Measurements from ENCODE around the gene ZNF155.
"Not testable (repeated sequence)": the region's sequence is repeated elsewhere in the genome, so short reads cannot be mapped to it uniquely, and the experiment has no call there.

Gene ZNF155

GRCh38 chr19:43983912-43984686, at the start of gene ZNF155:
Gene ZNF155 (plus strand): TSS chr19:43984188. CDS start chr19:43988544, 4,356 bp downstream.
- peak; percentile 99 for DNase-seq (ENCODE audit: low spot score)

- DNase-seq (ENCODE audit: low spot score) = peak; percentile 95
Measured at GRCh38 chr19:43934985-43935708, 48.8 kb upstream of the ZNF155 start, which contains the start of gene ZNF45. Gene ZNF45 (minus strand): TSS chr19:43935282. CDS start chr19:43922185, 13,097 bp downstream.

- DNase-seq (ENCODE audit: low spot score) = no peak
Measured at GRCh38 chr19:43936188-43936587, 47.8 kb upstream of the ZNF155 start.

- no peak for DNase-seq (ENCODE audit: low spot score)
Measured at GRCh38 chr19:43939557-43940260, 44.3 kb upstream of the ZNF155 start.

DNA sequence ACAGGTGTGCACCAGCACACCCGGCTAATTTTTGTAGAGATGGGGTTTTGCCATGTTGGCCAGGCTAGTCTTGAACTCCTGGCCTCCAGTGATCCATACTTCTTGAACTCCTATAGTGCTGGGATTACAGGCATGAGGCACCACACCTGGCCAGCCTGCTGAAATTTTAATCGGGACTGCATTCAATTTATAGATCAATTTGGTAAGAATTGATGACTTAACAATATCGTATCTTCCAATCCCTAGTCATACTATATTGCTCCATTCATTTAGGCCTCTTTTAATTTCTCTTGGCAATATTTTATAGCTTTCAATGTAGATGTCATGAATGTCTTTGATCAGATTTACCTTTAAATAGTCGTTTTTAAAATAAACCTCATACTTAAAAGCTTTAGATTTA, 43.3 kb upstream of the ZNF155 start:
- no peak for DNase-seq (ENCODE audit: low spot score)

GRCh38 chr19:43941209-43941608, 42.8 kb upstream of the ZNF155 start:
- DNase-seq (ENCODE audit: low spot score) = no peak

- DNase-seq (ENCODE audit: low spot score) = not testable (repeated sequence)
Measured at GRCh38 chr19:43947412-43947811, 36.6 kb upstream of the ZNF155 start.

DNA sequence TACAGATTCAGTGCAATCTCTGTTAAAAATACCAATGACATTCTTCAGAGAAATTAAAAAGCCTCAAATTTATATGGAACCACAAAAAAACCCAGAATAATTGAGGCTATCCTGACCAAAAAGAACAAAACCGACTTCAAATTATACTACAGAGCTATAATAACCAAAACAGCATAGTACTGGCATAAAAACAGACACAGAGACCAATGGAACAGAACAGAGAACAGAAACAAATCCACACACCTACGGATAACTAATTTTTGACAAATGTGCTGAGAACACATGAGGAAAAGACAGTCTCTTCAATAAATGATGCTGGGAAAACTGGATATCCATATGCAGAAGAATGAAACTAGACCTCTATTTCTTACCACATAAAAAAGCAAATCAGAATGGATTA, 34.2 kb upstream of the ZNF155 start:
- not testable (repeated sequence) for DNase-seq (ENCODE audit: low spot score)

GRCh38 chr19:43950834-43951645, 32.9 kb upstream of the ZNF155 start, which contains the start of gene ZNF221:
Gene ZNF221 (plus strand): TSS chr19:43951228. CDS start chr19:43962727, 11,499 bp downstream.
- peak; percentile 97 for DNase-seq (ENCODE audit: low spot score)

- no peak for DNase-seq (ENCODE audit: low spot score)
Measured at GRCh38 chr19:43956827-43957226, 27.2 kb upstream of the ZNF155 start.

DNA sequence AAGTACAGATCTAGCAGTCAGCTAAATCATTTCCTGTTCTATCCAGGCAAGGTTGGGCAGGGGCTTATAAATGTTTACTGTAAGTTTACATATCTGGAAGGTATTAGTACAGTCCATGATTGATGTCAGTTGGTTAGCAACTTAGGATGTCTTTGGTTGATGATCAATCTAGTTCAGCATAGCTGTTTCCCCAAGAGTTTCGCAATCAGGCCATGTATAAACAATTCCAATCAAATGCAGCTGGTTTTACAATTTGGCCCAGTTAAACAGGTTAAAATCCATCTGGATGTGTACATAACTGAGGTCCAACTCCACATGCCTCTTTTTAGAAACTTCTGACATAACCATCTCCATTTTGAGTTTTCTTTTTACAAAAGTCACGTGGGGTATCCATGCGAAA, 26.1 kb upstream of the ZNF155 start:
- no peak for DNase-seq (ENCODE audit: low spot score)

- no peak for DNase-seq (ENCODE audit: low spot score)
Measured at GRCh38 chr19:43960411-43960810, 23.6 kb upstream of the ZNF155 start.

DNA sequence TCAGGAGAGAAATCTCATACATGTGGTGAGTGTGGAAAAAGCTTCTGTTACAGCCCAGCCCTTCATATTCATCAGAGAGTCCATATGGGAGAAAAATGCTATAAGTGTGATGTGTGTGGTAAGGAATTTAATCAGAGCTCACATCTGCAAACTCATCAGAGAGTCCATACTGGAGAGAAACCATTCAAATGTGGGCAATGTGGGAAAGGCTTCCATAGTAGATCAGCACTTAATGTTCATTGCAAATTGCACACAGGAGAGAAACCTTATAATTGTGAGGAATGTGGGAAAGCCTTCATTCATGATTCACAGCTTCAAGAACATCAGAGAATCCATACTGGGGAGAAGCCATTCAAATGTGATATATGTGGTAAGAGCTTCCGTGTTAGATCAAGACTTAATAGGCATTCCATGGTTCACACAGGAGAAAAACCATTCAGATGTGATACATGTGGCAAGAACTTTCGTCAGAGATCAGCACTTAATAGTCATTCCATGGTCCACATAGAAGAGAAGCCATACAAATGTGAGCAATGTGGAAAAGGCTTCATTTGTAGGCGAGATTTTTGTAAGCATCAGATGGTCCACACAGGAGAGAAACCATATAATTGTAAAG, 17.8 kb upstream of the ZNF155 start:
- DNase-seq (ENCODE audit: low spot score) = no peak

- DNase-seq (ENCODE audit: low spot score) = no peak
Measured at GRCh38 chr19:43976732-43977131, 7.3 kb upstream of the ZNF155 start.

- DNase-seq (ENCODE audit: low spot score) = no peak
Measured at GRCh38 chr19:43983544-43983911, 460 bp upstream of the ZNF155 start.

DNA sequence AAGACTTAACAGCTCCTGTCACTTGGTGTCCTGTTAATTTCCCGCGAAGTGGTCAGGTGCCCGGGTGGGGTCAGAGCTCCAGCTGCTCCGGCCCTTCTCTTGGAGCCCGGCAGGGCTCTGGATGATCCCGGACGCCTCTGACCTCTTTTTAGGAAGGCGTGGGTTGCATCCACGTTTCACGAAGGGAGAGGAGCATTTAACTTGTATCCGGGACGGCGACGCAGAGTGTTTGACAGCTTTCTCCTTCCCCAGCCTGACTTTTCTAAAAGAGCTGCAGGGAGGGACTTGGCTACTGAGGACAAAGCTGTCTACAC, 656 bp downstream of the ZNF155 start:
- DNase-seq (ENCODE audit: low spot score) = no peak

DNA sequence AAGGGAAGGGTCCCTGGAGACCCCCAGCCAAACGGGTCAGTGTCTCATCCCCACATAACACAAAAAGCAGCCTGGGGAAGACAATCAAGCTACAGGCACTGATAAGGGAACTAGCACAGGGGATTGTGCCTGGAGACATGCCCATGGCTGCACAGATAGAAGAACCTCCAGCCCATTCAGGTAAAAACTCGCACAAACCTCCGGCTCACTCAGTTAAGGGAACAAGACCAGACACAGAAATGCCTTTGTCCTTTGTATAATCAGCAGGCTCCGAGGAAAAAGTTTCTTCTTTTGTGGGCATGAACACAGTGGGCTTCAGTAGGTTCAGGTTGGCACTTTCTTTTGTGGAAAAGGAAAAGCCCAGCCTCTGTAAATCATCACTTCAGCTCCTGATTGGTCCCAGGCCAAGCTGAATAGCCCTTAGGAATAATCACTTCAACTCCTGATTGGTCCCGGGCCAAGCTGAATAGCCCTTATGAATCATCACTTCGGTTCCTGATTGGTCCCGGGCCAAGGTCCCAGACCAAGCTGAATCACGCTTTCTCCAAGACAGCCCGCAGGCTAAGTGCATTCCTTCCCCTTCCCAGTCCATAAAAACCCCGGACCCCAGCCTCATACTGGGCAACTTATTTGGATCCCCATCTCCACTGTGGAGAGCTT, 13.8 kb downstream of the ZNF155 start:
- DNase-seq (ENCODE audit: low spot score) = no peak

DNA sequence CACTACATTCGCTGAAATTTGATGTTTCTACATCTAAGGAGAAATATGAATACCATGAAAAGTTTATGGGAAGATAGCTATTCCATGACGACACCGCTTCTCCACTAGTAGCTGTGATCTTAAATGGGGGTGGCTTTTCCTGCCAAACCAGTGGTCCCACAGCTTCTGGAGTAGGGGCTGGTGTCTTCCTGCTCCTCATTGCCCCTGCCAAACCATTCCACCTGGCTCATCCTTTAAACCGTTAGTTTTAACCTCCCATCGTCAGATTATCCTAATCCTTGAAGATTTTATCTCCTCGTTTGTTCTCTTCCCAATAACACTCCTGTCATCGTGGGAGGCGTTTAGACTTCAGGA, 18.2 kb downstream of the ZNF155 start:
- DNase-seq (ENCODE audit: low spot score) = no peak

DNA sequence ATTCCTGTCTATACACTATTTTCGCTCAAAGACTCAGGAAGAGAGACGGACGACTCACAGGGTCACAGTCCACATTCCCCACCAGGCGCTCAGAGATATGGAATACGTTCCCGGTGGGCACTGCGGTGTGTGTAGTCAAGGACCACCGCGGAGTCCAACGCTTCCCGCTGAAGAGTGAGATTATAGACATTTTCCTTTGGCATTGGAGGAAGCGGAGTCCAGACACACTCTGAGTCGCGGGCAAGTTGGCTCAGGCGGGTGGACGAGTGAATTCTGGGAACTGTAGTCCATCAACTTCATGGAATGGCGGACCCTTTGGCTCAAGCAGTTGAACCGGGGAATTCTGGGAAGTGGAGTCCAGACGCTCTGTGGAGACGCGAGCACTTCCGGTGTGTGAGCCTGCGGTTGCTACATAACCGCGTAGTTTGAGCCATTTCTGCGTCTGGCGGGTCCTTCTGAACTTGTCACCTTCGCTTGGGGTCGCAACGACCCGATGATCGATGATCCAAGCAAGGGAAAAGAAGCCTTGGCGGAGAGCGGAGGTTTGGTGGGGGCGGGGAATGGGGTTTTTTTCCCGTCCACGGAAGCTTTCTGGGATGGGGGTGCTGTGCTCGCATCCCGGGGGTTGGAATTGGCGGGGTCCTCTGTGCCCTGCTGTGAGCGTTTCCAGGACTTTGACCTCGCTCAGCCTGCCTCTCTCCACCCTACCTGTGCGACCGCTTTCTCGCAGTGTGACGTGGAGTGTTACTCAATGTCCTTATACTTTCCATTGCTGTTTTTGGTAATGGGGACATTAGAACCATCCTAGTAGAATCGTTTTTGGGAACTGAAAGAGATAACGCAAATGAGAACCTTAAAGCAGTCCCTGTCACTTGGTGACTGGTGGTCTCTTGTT, 18.8 kb downstream of the ZNF155 start, which contains the start of gene ZNF230:
Gene ZNF230, plus strand, starts transcription at position 392 of the 895 bp plus-strand sequence. CDS start 4,122 bp downstream, outside the sequence.
- peak; percentile 99 for DNase-seq (ENCODE audit: low spot score)
